ENCODE results near the gene TMEM198.

TMEM198 gene

DNA sequence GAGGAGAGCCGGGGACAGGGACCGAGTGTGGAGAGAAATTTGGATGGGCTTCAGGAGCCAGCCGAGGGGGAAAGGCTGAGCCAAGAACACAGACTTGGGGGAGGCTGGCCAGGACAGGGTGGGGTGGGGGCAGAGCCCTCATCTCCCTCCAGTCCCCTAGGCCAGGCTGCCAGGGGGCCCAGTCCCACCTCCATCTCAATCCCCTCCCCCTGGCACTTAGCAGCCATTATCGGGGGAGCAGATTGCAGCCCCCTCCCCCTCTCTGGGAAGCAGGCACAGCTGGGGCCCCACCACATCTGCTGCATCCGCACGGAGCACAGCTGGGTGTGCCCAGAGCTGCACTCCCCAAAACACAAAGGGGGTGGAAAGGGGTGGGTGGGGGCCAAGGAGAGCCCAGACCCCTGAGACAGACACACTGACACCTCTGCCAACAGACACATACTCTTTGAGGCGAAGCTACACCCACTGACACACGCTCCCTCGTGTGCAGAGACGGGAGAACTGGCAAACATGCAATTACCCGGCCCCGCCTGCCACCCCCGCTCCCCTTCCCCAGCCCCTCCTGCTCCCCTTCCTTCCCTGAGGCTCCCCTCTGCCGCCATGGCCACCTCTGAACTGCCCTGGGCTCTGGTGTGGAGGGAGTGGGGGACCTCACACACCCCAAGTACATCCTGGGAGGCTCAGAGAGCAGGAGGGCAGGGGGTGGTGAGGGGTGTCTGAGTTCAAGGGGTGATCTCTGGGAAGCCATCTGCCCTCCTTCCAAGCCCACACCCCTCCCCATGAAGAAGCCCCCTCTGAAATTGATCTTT is 34.7 kb upstream of the TMEM198 start:
- TF ChIP-seq, protein P1, sequence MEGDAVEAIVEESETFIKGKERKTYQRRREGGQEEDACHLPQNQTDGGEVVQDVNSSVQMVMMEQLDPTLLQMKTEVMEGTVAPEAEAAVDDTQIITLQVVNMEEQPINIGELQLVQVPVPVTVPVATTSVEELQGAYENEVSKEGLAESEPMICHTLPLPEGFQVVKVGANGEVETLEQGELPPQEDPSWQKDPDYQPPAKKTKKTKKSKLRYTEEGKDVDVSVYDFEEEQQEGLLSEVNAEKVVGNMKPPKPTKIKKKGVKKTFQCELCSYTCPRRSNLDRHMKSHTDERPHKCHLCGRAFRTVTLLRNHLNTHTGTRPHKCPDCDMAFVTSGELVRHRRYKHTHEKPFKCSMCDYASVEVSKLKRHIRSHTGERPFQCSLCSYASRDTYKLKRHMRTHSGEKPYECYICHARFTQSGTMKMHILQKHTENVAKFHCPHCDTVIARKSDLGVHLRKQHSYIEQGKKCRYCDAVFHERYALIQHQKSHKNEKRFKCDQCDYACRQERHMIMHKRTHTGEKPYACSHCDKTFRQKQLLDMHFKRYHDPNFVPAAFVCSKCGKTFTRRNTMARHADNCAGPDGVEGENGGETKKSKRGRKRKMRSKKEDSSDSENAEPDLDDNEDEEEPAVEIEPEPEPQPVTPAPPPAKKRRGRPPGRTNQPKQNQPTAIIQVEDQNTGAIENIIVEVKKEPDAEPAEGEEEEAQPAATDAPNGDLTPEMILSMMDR (IDR thresholded peaks at IDR 0.05; ENCODE audit: low read depth, low read length, missing control alignments) = no peak
- DNase-seq (ENCODE audit: low read depth) = no peak
- H3K4me3 ChIP-seq (ENCODE audit: low read depth, low read length) = no peak overlapping the region

DNA sequence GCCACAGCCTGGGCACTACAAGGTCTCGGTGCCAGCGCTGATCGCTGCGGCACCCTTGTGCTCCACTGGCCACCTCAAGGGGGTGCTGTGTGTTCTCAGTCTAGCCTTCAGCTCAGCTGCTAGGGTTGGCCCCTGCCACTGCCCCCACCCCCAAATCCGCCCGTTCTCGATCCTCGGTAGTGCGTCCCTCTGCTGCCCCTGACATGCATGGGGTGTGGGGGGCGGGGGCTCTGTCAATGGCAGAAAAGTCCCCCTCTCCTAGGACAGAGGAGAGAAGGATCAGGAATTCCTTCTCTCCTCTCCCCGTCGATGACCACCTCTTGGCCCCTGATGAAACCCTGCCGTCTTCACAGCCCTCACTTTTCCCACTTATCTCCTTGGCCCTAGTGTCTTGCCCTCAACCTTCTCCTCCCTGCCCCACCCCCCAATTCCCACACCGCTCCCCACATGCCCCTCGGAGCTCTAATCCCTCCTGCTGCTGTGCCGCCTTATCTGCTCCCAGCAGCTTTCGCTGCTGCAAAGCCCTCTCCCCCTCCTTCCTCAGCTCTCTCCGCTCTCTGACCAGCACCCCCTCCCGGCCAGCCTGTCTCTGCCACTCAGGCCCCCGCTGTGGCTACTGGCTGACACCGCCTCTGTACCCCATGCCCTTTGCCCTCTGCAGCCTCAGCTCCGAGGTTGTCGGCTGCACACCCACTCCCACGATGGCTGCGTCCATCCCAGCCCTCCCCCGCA is 33.9 kb upstream of the TMEM198 start:
- TF ChIP-seq, protein P1 (IDR thresholded peaks at IDR 0.05; ENCODE audit: low read depth, low read length, missing control alignments) = peak; percentile 79
- no peak for DNase-seq (ENCODE audit: low read depth)
- H3K4me3 ChIP-seq (ENCODE audit: low read depth, low read length) = no peak overlapping the region

DNA sequence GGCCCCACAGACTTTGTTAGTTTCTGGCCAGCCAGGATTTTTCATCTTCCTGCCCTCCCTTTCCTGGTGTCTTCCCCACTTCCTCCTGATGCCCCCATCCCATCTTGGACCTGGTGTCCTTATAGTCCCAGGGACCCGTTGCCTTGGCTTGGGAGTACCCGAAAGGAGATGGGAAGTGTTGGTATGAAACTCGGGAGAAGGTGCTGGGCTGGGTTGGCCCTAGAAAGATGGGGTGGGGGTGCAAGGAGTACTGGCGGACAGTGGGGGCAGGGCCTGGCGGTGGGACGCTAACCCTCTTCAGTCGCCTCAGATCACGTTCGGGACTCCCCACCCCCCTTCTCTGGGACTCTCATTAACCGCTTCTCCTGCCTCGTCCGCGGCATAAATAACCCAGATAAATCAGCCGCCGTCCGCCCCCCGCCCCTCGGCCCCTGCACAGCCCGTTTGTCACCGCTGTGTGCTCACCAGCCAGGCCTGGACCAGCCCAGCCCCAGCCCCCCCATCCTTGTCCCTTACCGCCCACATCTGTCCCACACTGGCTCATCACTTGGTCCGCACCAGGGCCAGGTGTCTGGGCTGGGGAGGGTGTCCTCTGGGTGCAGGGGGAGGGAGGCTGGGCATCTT is 33.2 kb upstream of the TMEM198 start:
- TF ChIP-seq, protein P1 (IDR thresholded peaks at IDR 0.05; ENCODE audit: low read depth, low read length, missing control alignments) = no peak
- no peak overlapping the region for H3K4me3 ChIP-seq (ENCODE audit: low read depth, low read length)
- DNase-seq (ENCODE audit: low read depth) = no peak

DNA sequence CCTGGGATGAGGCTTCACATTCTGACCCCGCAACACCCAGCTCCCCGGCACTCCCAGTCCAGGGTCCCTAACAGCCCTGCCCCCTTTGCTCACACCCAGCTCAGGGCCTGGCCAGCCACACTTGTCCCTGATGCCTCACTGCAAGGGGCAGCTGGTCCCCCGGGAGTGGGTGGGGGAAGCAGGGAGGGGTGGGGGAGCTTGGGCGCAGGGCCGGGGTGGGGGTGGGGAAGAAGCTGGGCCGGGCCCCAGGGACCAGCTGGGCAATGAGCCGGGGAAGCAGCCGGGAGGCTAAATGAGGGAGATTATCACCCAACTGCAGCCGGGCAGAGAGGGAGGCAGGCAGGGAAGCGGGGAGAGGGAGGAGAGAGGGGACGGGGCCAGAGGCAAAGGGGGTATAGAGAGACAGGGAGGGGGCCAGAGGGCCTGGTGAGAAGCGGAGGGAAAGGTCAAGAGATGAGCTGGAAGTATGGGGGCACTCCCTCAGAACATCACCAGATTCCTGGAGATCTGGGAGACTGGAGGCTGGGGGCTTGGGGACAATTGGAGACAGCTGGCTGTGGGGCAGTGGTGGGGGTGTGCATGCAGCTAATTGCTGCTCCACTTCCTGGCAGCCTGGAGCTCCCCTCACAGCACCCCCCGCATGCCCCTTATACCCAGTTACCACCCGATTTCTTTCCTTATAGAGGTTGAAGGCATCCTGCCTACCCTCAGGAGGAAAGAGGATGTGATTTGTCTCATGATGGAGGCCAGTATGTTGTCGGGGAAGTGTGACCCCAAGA is 32.1 kb upstream of the TMEM198 start:
- no peak for DNase-seq (ENCODE audit: low read depth)
- TF ChIP-seq, protein P1 (IDR thresholded peaks at IDR 0.05; ENCODE audit: low read depth, low read length, missing control alignments) = no peak
- no peak overlapping the region for H3K4me3 ChIP-seq (ENCODE audit: low read depth, low read length)

DNA sequence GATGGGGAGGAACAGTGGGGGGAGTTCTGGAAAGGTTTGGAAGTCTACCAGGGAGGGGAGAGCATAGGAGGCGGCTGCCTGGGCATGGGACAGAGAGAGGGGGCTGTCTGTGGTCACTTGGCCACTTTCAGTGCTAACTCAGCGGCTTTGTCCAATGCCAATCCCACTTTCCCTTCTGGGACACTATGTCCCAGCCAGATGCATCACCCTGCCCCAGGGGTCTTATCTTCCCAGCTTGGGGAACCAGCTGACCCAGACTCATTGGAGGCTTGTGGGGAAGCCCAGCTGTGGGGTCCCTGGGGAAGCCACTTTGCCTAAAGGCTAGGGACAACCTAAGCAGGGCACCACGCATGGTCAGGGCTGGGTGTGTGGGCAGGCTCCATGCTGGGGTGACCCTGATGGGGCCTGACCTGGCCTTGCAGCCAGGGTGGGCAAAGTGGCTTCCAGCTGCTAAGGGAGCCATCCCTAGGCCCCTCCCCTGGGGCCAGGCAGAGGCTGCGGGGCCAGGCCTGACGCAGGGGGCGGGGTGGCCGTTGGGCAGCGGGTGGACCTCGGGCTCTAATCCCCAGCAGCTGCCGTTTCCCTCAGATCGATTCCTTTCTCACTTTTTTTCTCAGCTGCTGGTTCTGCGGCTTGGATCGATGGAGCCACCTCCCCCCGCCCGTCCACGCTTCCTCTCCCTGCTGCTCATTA is 31.2 kb upstream of the TMEM198 start:
- no peak overlapping the region for H3K4me3 ChIP-seq (ENCODE audit: low read depth, low read length)
- TF ChIP-seq, protein P1 (IDR thresholded peaks at IDR 0.05; ENCODE audit: low read depth, low read length, missing control alignments) = no peak
- DNase-seq (ENCODE audit: low read depth) = no peak

DNA sequence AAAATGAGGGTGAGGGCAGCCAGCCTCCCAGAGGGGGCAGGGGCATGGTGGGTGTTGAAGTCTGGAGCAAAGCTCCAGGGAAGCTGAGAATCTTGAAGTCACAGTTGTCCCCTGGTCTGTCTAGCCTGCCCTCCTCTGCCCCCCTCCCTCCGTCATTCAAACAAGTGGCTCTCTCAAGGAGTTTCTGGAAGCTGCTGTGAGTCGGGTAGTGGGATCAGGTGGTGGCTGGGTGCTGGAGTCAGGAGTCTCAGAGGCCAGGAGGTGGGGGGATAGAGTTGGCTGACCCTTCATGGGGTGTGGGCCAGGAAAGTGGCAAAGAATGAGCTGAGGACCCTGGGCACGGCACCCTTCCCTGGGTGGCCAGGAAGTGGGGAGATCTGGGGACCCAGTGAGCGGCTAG is 30.0 kb upstream of the TMEM198 start:
- no peak for DNase-seq (ENCODE audit: low read depth)
- TF ChIP-seq, protein P1 (IDR thresholded peaks at IDR 0.05; ENCODE audit: low read depth, low read length, missing control alignments) = no peak
- no peak overlapping the region for H3K4me3 ChIP-seq (ENCODE audit: low read depth, low read length)

Measured in GM12864 (cell line).